Loucy (cell line): ENCODE data around the gene CTSW.

Experiments used
- H2AFZ ChIP-seq: fragments of 200-600 bp; sonication (generic); 2 replicates; pipeline ENCODE4 v1.6.0; 2016; ENCODE audit warnings: antibody characterized with exemption, mild to moderate bottlenecking, low read length, moderate library complexity
- H3F3A ChIP-seq: fragments of 200-600 bp; 2 replicates; pipeline ENCODE4 v1.6.0; 2016; ENCODE audit warnings: antibody characterized with exemption, low read depth, mild to moderate bottlenecking
- H3K27me3 ChIP-seq: fragments of 200-600 bp; sonication (generic); 2 replicates; pipeline ENCODE4 v1.6.1; 2014; ENCODE audit warnings: low read length, mild to moderate bottlenecking; ENCODE audit not compliant: insufficient read depth, poor library complexity, severe bottlenecking
- H3K36me3 ChIP-seq: fragments of 200-600 bp; sonication (generic); 2 replicates; pipeline ENCODE4 v1.6.1; 2016; ENCODE audit warnings: low read length; ENCODE audit not compliant: insufficient read depth
- H3K4me1 ChIP-seq: fragments of 200-600 bp; sonication (generic); 2 replicates; pipeline ENCODE4 v1.5.1; 2014; ENCODE audit warnings: low read length, mild to moderate bottlenecking; ENCODE audit not compliant: insufficient read depth, poor library complexity, severe bottlenecking
- H3K4me2 ChIP-seq: fragments of 200-600 bp; sonication (generic); 2 replicates; pipeline ENCODE4 v1.6.0; 2014; ENCODE audit warnings: antibody characterized with exemption, low read length, low read depth, mild to moderate bottlenecking; ENCODE audit not compliant: poor library complexity, severe bottlenecking
- H3K4me3 ChIP-seq: fragments of 200-600 bp; sonication (generic); 2 replicates; pipeline ENCODE4 v1.5.1; 2014; ENCODE audit warnings: low read length, mild to moderate bottlenecking, mixed read lengths; ENCODE audit not compliant: poor library complexity, severe bottlenecking
- H3K79me2 ChIP-seq: fragments of 200-600 bp; sonication (generic); 2 replicates; pipeline ENCODE4 v1.6.1; 2014; ENCODE audit warnings: low read length; ENCODE audit not compliant: insufficient read depth
- H3K9ac ChIP-seq: fragments of 200-600 bp; sonication (generic); 2 replicates; pipeline ENCODE4 v1.6.0; 2014; ENCODE audit warnings: mild to moderate bottlenecking, low read depth, low read length, moderate library complexity; ENCODE audit not compliant: poor library complexity, severe bottlenecking
- H3K9me2 ChIP-seq: fragments of 200-600 bp; sonication (generic); replicated peaks from 2 replicates; pipeline ENCODE4 v1.6.1; 2016; ENCODE audit warnings: low read depth, low read length, mixed read lengths
- H3K9me3 ChIP-seq: fragments of 200-600 bp; sonication (generic); 2 replicates; pipeline ENCODE4 v1.6.1; 2014; ENCODE audit warnings: mild to moderate bottlenecking, antibody characterized with exemption, low read length, low read depth; ENCODE audit not compliant: insufficient read depth
- H4K20me1 ChIP-seq: fragments of 200-600 bp; sonication (generic); 2 replicates; pipeline ENCODE4 v1.6.0; 2014; ENCODE audit warnings: antibody characterized with exemption, low read length, mild to moderate bottlenecking; ENCODE audit not compliant: insufficient read depth, poor library complexity, severe bottlenecking
- CTCF ChIP-seq: fragments of 200-600 bp; sonication (generic); conservative IDR thresholded peaks from 2 replicates; pipeline ENCODE4 v1.5.1; 2014; ENCODE audit warnings: mild to moderate bottlenecking, antibody characterized with exemption, low read length
- EZH2phosphoT487 ChIP-seq: fragments of 200-600 bp; IDR thresholded peaks from 2 replicates; pipeline ENCODE4 v1.6.1; 2018; ENCODE audit warnings: antibody characterized with exemption, mild to moderate bottlenecking, moderate library complexity, borderline replicate concordance

The CTSW gene

GRCh38 chr11:65894034-65894591 is 14.5 kb downstream of the CTSW start:
- H3F3A ChIP-seq = peaks cover 3% of the 10 kb centered on the region; the same call in 1 of the 2 replicates
- peaks cover 41% of the 10 kb centered on the region for H3K4me1 ChIP-seq
- peaks cover 19% of the 10 kb centered on the region for H4K20me1 ChIP-seq
- H3K9me2 ChIP-seq = no peaks in the 10 kb centered on the region
- H3K4me2 ChIP-seq = peak overlapping the region; percentile 92
- H3K9me3 ChIP-seq = no peaks in the 10 kb centered on the region
- peak overlapping the region; percentile 85 for H3K4me3 ChIP-seq
- TF ChIP-seq CTCF (peak; percentile 17), EZH2phosphoT487 (no peak)
- H3K36me3 ChIP-seq = no peaks in the 10 kb centered on the region
- peak overlapping the region; percentile 98 for H3K9ac ChIP-seq
- H2AFZ ChIP-seq = peak overlapping the region; percentile 93
- no peaks in the 10 kb centered on the region for H3K27me3 ChIP-seq
- peaks cover 27% of the 10 kb centered on the region for H3K79me2 ChIP-seq

GRCh38 chr11:65895482-65895981 is 15.9 kb downstream of the CTSW start:
- H3K27me3 ChIP-seq = no peaks in the 10 kb centered on the region
- peaks cover 30% of the 10 kb centered on the region for H3K4me1 ChIP-seq
- peaks cover 27% of the 10 kb centered on the region for H3K79me2 ChIP-seq
- H2AFZ ChIP-seq = no peak overlapping the region
- TF ChIP-seq EZH2phosphoT487 (no peak), CTCF (no peak)
- H3K36me3 ChIP-seq = no peaks in the 10 kb centered on the region
- no peak overlapping the region for H3K4me2 ChIP-seq
- H3F3A ChIP-seq = peaks cover 3% of the 10 kb centered on the region; the same call in 1 of the 2 replicates
- H3K9ac ChIP-seq = no peak overlapping the region
- no peaks in the 10 kb centered on the region for H3K9me2 ChIP-seq
- H3K4me3 ChIP-seq = no peak overlapping the region
- peaks cover 19% of the 10 kb centered on the region for H4K20me1 ChIP-seq
- H3K9me3 ChIP-seq = no peaks in the 10 kb centered on the region

- Histone ChIP-seq H3K4me2 (no peak overlapping the region), H3K9me2 (no peaks in the 10 kb centered on the region), H3K27me3 (no peaks in the 10 kb centered on the region), H2AFZ (no peak overlapping the region), H3K79me2 (peaks cover 19% of the 10 kb centered on the region), H3K36me3 (no peaks in the 10 kb centered on the region), H3F3A (peaks cover 3% of the 10 kb centered on the region; the same call in 1 of the 2 replicates), H3K9me3 (no peaks in the 10 kb centered on the region), H3K4me1 (peaks cover 28% of the 10 kb centered on the region), H3K4me3 (no peak overlapping the region), H3K9ac (no peak overlapping the region), H4K20me1 (peaks cover 14% of the 10 kb centered on the region)
- TF ChIP-seq CTCF = no peak
- no peak for TF ChIP-seq EZH2phosphoT487
Observed at GRCh38 chr11:65896034-65896999, 16.7 kb downstream of the CTSW start.
